GM21529 (cell line): ENCODE data around the gene RBBP8NL.
A peak's percentile ranks its signal among the peaks of the same experiment; 100 is the strongest.

ENCODE experiments used
- ATAC-seq: cut with Tn5 transposase; IDR thresholded peaks from one replicate; pipeline ENCODE4 v1.9.1; 2021; ENCODE audit not compliant: unreplicated experiment

The RBBP8NL gene

GRCh38 chr20:62408640-62409039 is 18.7 kb downstream of the RBBP8NL start:
- ATAC-seq, result no peak

GRCh38 chr20:62408055-62408454 is 19.3 kb downstream of the RBBP8NL start:
- ATAC-seq, result no peak

- peak; percentile 87 for ATAC-seq
Measured at GRCh38 chr20:62407221-62407992, 19.9 kb downstream of the RBBP8NL start, which contains the start of gene CABLES2. CABLES2 (minus strand) TSS chr20:62407285; CDS start chr20:62407276, 9 bp downstream.

- ATAC-seq, result peak; percentile 2
Measured at GRCh38 chr20:62406635-62407176, 20.6 kb downstream of the RBBP8NL start.

GRCh38 chr20:62405981-62406513 is 21.3 kb downstream of the RBBP8NL start:
- no peak for ATAC-seq

GRCh38 chr20:62405108-62405980 is 22.0 kb downstream of the RBBP8NL start:
- no peak for ATAC-seq

- ATAC-seq, result no peak
Measured at GRCh38 chr20:62404761-62405107, 22.6 kb downstream of the RBBP8NL start.

- no peak for ATAC-seq
Measured at GRCh38 chr20:62404112-62404665, 23.1 kb downstream of the RBBP8NL start.

GRCh38 chr20:62403331-62403730 is 24.0 kb downstream of the RBBP8NL start:
- ATAC-seq, result no peak

GRCh38 chr20:62402456-62403150 is 24.7 kb downstream of the RBBP8NL start:
- no peak for ATAC-seq

- no peak for ATAC-seq
Measured at GRCh38 chr20:62401331-62401779, 26.0 kb downstream of the RBBP8NL start.

- no peak for ATAC-seq
Measured at GRCh38 chr20:62400541-62400940, 26.8 kb downstream of the RBBP8NL start.

GRCh38 chr20:62400021-62400420 is 27.3 kb downstream of the RBBP8NL start:
- no peak for ATAC-seq

- ATAC-seq, result no peak
Measured at GRCh38 chr20:62398120-62398821, 29.1 kb downstream of the RBBP8NL start.

GRCh38 chr20:62396367-62397239 is 30.7 kb downstream of the RBBP8NL start:
- ATAC-seq, result no peak

- no peak for ATAC-seq
Measured at GRCh38 chr20:62395311-62396242, 31.8 kb downstream of the RBBP8NL start.

GRCh38 chr20:62394248-62395245 is 32.8 kb downstream of the RBBP8NL start:
- ATAC-seq, result no peak
